ENCODE data around the gene RTN4RL2.

- no peak for TF ChIP-seq ZNF217 (IDR thresholded peaks at IDR 0.05)
- no peak for TF ChIP-seq USF2 (IDR thresholded peaks at IDR 0.05; ENCODE audit: borderline replicate concordance, low read depth, low read length)
- no peak for TF ChIP-seq CTCF (IDR thresholded peaks at IDR 0.05 in 2 of 3, conservative IDR thresholded peaks at IDR 0.05 in 1 of 3; ENCODE audit: control insufficient read depth in 2 of 3, extremely low read depth in 1 of 3, insufficient read depth in 1 of 3, low read depth in 3 of 3, low read length in 3 of 3)
- no peak for TF ChIP-seq CHD2 (IDR thresholded peaks at IDR 0.05; ENCODE audit: borderline replicate concordance, low read depth, low read length)
- TF ChIP-seq RAD21 (IDR thresholded peaks at IDR 0.05; ENCODE audit: insufficient read depth, low read depth, low read length), result no peak
- TF ChIP-seq, protein P1, sequence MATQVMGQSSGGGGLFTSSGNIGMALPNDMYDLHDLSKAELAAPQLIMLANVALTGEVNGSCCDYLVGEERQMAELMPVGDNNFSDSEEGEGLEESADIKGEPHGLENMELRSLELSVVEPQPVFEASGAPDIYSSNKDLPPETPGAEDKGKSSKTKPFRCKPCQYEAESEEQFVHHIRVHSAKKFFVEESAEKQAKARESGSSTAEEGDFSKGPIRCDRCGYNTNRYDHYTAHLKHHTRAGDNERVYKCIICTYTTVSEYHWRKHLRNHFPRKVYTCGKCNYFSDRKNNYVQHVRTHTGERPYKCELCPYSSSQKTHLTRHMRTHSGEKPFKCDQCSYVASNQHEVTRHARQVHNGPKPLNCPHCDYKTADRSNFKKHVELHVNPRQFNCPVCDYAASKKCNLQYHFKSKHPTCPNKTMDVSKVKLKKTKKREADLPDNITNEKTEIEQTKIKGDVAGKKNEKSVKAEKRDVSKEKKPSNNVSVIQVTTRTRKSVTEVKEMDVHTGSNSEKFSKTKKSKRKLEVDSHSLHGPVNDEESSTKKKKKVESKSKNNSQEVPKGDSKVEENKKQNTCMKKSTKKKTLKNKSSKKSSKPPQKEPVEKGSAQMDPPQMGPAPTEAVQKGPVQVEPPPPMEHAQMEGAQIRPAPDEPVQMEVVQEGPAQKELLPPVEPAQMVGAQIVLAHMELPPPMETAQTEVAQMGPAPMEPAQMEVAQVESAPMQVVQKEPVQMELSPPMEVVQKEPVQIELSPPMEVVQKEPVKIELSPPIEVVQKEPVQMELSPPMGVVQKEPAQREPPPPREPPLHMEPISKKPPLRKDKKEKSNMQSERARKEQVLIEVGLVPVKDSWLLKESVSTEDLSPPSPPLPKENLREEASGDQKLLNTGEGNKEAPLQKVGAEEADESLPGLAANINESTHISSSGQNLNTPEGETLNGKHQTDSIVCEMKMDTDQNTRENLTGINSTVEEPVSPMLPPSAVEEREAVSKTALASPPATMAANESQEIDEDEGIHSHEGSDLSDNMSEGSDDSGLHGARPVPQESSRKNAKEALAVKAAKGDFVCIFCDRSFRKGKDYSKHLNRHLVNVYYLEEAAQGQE (IDR thresholded peaks at IDR 0.05; ENCODE audit: low read depth, low read length), result no peak
- no peak for TF ChIP-seq ZNF274 (IDR thresholded peaks at IDR 0.05; ENCODE audit: insufficient read depth, insufficient read length)
Observed at GRCh38 chr11:57497303-57498247, 37.2 kb downstream of the RTN4RL2 start.

Measured in GM12878 (cell line).